MCF 10A (cell line): Measurements from ENCODE around the gene HDLBP. TPM values are rescaled to one million over a fixed set of nuclear protein-coding genes. Genes with fewer than 3 reads are reported as not detected.

ENCODE experiments used
- BruUV-seq: library from RNA; stranded (reverse); fragments of 400-500 nt; replicated peaks from 2 replicates; lab custom pipeline; 2021; lab: Mats Ljungman, UMichigan
- CTCF ChIA-PET: fragments of 300-600 bp; sonication (Branson Sonifier 250); formaldehyde crosslinking; extraction: SDS; loops from one replicate; lab custom pipeline; 2021; ENCODE audit warnings: antibody characterized with exemption, inconsistent platforms; lab: Yijun Ruan, JAX
- POLR2A ChIA-PET: fragments of 300-600, 350-650 bp; sonication (Branson Sonifier 250); formaldehyde crosslinking; extraction: SDS; loops from one replicate; lab custom pipeline; 2020; ENCODE audit warnings: antibody characterized with exemption, inconsistent platforms; lab: Yijun Ruan, JAX
- DNase-seq: peaks from one replicate; pipeline ENCODE4 v3.0.0-alpha.2; 2018; ENCODE audit not compliant: unreplicated experiment
- H3K27ac Mint-ChIP-seq: one replicate; pipeline ENCODE4 v1.8.0; 2022; ENCODE audit warnings: mild to moderate bottlenecking, low read depth, mixed read lengths; ENCODE audit not compliant: unreplicated experiment
- H3K27me3 Mint-ChIP-seq: one replicate; pipeline ENCODE4 v1.8.0; 2022; ENCODE audit warnings: mixed read lengths; ENCODE audit not compliant: insufficient read depth, unreplicated experiment
- H3K36me3 Mint-ChIP-seq: one replicate; pipeline ENCODE4 v1.8.0; 2022; ENCODE audit warnings: mild to moderate bottlenecking, moderate library complexity, mixed read lengths; ENCODE audit not compliant: insufficient read depth, unreplicated experiment
- H3K4me1 Mint-ChIP-seq: one replicate; pipeline ENCODE4 v1.8.0; 2022; ENCODE audit warnings: mixed read lengths; ENCODE audit not compliant: insufficient read depth, unreplicated experiment
- H3K4me3 Mint-ChIP-seq: one replicate; pipeline ENCODE4 v1.8.0; 2022; ENCODE audit warnings: mild to moderate bottlenecking, moderate library complexity, mixed read lengths; ENCODE audit not compliant: unreplicated experiment
- H3K9me3 Mint-ChIP-seq: one replicate; pipeline ENCODE4 v1.8.0; 2022; ENCODE audit warnings: mixed read lengths; ENCODE audit not compliant: unreplicated experiment
- CTCF ChIP-seq: fragments of 200-600 bp; IDR thresholded peaks from one replicate; pipeline ENCODE4 v1.8.0; 2022; ENCODE audit warnings: antibody characterized with exemption, mild to moderate bottlenecking; ENCODE audit not compliant: unreplicated experiment
- intact Hi-C: fragments of 100-400 bp; cut with micrococcal nuclease; formaldehyde crosslinking; loops from 2 replicates; pipeline ENCODE4 v1.14.1; 2022
- total RNA-seq: library from RNA; stranded (reverse); gene quantifications from 2 replicates; pipeline ENCODE4 v1.2.3, GENCODE V29; 2022

The HDLBP gene
- total RNA-seq, 1 experiment from 2014 or later, result 670 TPM

- Mint-ChIP-seq H3K4me3 (peak overlapping the region; percentile 74), H3K27me3 (no peaks in the 10 kb centered on the region), H3K9me3 (no peaks in the 10 kb centered on the region), H3K4me1 (peaks cover 10% of the 10 kb centered on the region), H3K36me3 (peaks cover 10% of the 10 kb centered on the region), H3K27ac (no peak overlapping the region)
- ChIA-PET POLR2A (no interaction called here), CTCF (interaction anchor here (1.9 kb wide), 1 partner anchor 369 kb away, joined by 9 read pairs; no protein-coding TSS in a partner anchor)
- intact Hi-C loops, result loop anchor here (10.0 kb wide), 1 partner anchor 365 kb away; no protein-coding TSS in a partner anchor
- no peak for DNase-seq
- no peak for TF ChIP-seq CTCF
- no TSS peak for BruUV-seq
These were observed 95.6 kb downstream of the HDLBP start for GRCh38 chr2:241219856-241220356.

- H3K27ac Mint-ChIP-seq, result peak overlapping the region; percentile 54
- no TSS peak for BruUV-seq
- POLR2A ChIA-PET, result interaction anchor here (0.6 to 1.0 kb wide), 2 partner anchors 73 to 288 kb away, joined by 3 read pairs; no protein-coding TSS in a partner anchor
- DNase-seq, result no peak
- no peaks in the 10 kb centered on the region for H3K9me3 Mint-ChIP-seq
- TF ChIP-seq CTCF, result no peak
- CTCF ChIA-PET, result interaction anchor here (0.6 to 1.9 kb wide), 6 partner anchors 9 to 368 kb away, joined by 3 to 9 read pairs (median 4); no protein-coding TSS in a partner anchor
- peaks cover 2% of the 10 kb centered on the region for H3K27me3 Mint-ChIP-seq
- H3K4me1 Mint-ChIP-seq, result peaks cover under 1% of the 10 kb centered on the region
- H3K4me3 Mint-ChIP-seq, result peak overlapping the region; percentile 74
- intact Hi-C loops, result loop anchor here (10.0 kb wide), 1 partner anchor 364 kb away; no protein-coding TSS in a partner anchor
- H3K36me3 Mint-ChIP-seq, result peaks cover 6% of the 10 kb centered on the region
These were observed 96.5 kb downstream of the HDLBP start for GRCh38 chr2:241219030-241219382.

GRCh38 chr2:241218131-241219029 is 97.1 kb downstream of the HDLBP start:
- Mint-ChIP-seq H3K36me3 (peaks cover 6% of the 10 kb centered on the region), H3K4me3 (peak overlapping the region; percentile 74), H3K4me1 (no peaks in the 10 kb centered on the region), H3K27ac (peak overlapping the region; percentile 54), H3K9me3 (no peaks in the 10 kb centered on the region), H3K27me3 (peaks cover 8% of the 10 kb centered on the region)
- intact Hi-C loops, result loop anchor here (10.0 kb wide), 1 partner anchor 364 kb away; no protein-coding TSS in a partner anchor
- POLR2A ChIA-PET, result interaction anchor here (0.6 to 1.0 kb wide), 2 partner anchors 74 to 289 kb away, joined by 3 read pairs; no protein-coding TSS in a partner anchor
- no TSS peak for BruUV-seq
- no peak for TF ChIP-seq CTCF
- CTCF ChIA-PET, result interaction anchor here (0.6 to 1.9 kb wide), 4 partner anchors 10 to 367 kb away, joined by 3 to 9 read pairs (median 5); no protein-coding TSS in a partner anchor
- DNase-seq, result peak; percentile 26
